CD4-positive, alpha-beta T cell (primary cell): ENCODE results near the gene QSER1. TPM values are rescaled to one million over a fixed set of nuclear protein-coding genes. Genes with fewer than 3 reads are reported as not detected.
A peak's percentile ranks its signal among the peaks of the same experiment; 100 is the strongest.
"Not testable (repeated sequence)": the region's sequence is repeated elsewhere in the genome, so short reads cannot be mapped to it uniquely, and the experiment has no call there.

Experiments
- ATAC-seq: fragments of 200-7000 bp; cut with Tn5 transposase; one replicate; pipeline ENCODE4 v1.10.0; 2022; ENCODE audit warnings: mild to moderate bottlenecking; ENCODE audit not compliant: poor library complexity
- CTCF ChIA-PET: fragments of 350-600 bp; sonication (Branson Sonifier 250); formaldehyde crosslinking; loops from one replicate; lab custom pipeline; 2021; ENCODE audit warnings: antibody characterized with exemption, inconsistent platforms; lab: Charles Lee
- POLR2A ChIA-PET: fragments of 350-600 bp; sonication (Branson Sonifier 250); formaldehyde crosslinking; loops from one replicate; lab custom pipeline; 2021; ENCODE audit warnings: antibody characterized with exemption, inconsistent platforms; lab: Charles Lee
- DNase-seq, 14 experiments: peaks; one replicate each; pipeline ENCODE4 v3.0.0-alpha.2; 2013 to 2020; ENCODE audit warnings: mixed read lengths in 2 of 14
- H3K27ac ChIP-seq, 2 donors: one replicate each; pipeline versions ENCODE4 v1.5.1 to v1.7.0; 2013; ENCODE audit warnings: low read length in 2 of 2, low read depth in 1 of 2, mild to moderate bottlenecking in 1 of 2
- H3K27me3 ChIP-seq, 2 experiments: 1 replicate in 1 of 2; 2 replicates in 1 of 2; pipeline versions ENCODE4 v1.6.1 to v1.7.0; 2013; ENCODE audit warnings: low read length in 2 of 2, control low read depth in 1 of 2, mild to moderate bottlenecking in 1 of 2, moderate library complexity in 1 of 2; ENCODE audit not compliant: insufficient read depth in 2 of 2, control insufficient read depth in 1 of 2
- H3K36me3 ChIP-seq: one replicate; pipeline ENCODE4 v1.6.1; 2013; ENCODE audit warnings: low read length, control low read depth; ENCODE audit not compliant: insufficient read depth
- H3K4me1 ChIP-seq: one replicate; pipeline ENCODE4 v1.6.1; 2013; ENCODE audit warnings: low read length, control low read depth; ENCODE audit not compliant: insufficient read depth
- H3K4me3 ChIP-seq: one replicate; pipeline ENCODE4 v1.5.1; 2013; ENCODE audit warnings: mild to moderate bottlenecking, low read length, moderate library complexity
- H3K9me3 ChIP-seq, 2 experiments: 1 replicate in 1 of 2; 2 replicates in 1 of 2; pipeline versions ENCODE4 v1.6.1 to v1.7.0; 2013; ENCODE audit warnings: low read length in 2 of 2, mild to moderate bottlenecking in 2 of 2, control low read depth in 1 of 2, moderate library complexity in 1 of 2; ENCODE audit not compliant: control insufficient read depth in 1 of 2, insufficient read depth in 1 of 2
- H3K27ac Mint-ChIP-seq: one replicate; pipeline ENCODE4 v1.8.0; 2020; ENCODE audit warnings: mixed read lengths
- H3K27me3 Mint-ChIP-seq: one replicate; pipeline ENCODE4 v1.8.0; 2021; ENCODE audit warnings: mixed read lengths
- H3K36me3 Mint-ChIP-seq: one replicate; pipeline ENCODE4 v1.8.0; 2021; ENCODE audit warnings: low read depth, mixed read lengths
- H3K4me1 Mint-ChIP-seq: one replicate; pipeline ENCODE4 v1.8.0; 2021; ENCODE audit warnings: low read depth, mixed read lengths
- H3K4me3 Mint-ChIP-seq: one replicate; pipeline ENCODE4 v1.8.0; 2020; ENCODE audit warnings: mild to moderate bottlenecking, mixed read lengths
- H3K9me3 Mint-ChIP-seq: one replicate; pipeline ENCODE4 v1.8.0; 2020; ENCODE audit warnings: mixed read lengths
- intact Hi-C, 2 experiments: fragments of 100-400 bp; cut with DNase I in 1 of 2; cut with micrococcal nuclease in 1 of 2; formaldehyde crosslinking; loops; one replicate each; pipeline versions ENCODE4 v1.15.1 to v1.9.0; 2023 to 2025; cut with DNase I, micrococcal nuclease
- total RNA-seq, 174 experiments: library from RNA in 2 of 174; stranded (reverse) in 2 of 174; gene quantifications; one replicate each; pipeline ENCODE4 v1.2.3 and lab custom pipeline; 2021 to 2026
- TF ChIP-seq, protein P1 (sequence below): fragments of 200-600 bp; IDR thresholded peaks from one replicate; pipeline ENCODE4 v1.8.0; 2022; ENCODE audit warnings: antibody characterized with exemption, mild to moderate bottlenecking

Gene QSER1
- total RNA-seq, 2 experiments from 2014 or later: 9.0 to 10.1 TPM

DNA sequence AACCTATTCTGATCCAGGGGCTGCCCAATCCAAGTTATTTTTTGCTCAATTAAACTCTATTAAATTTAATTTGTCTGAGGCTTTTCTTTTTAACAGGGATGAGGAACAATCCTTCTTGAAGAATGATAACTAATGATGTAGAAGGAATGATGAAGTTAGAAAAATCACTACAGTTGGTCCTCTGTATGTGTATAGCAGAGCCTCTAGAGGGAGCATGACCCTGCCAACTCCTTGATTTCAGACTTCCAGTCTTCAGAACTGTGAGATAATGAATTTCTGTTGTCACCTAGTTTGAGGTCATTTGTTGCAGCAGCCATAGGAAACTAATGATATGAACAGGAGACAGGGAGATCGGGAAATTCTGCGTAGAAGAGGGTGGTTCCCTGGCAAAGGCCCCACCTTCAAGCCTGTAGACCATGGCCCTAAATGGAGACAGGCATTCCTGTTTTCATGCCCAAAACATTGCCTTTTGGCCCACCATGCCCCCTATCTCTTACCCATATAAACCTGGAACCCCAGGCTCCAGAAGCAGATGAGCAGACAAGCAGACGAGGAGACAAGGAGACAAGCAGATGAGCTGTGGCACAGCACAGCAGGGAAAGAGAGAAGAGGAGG is 7.7 kb upstream of the QSER1 start:
- H3K4me1 ChIP-seq: no peaks in the 10 kb centered on the region
- H3K27me3 ChIP-seq: no peaks in the 10 kb centered on the region
- no peak overlapping the region for H3K27ac Mint-ChIP-seq
- no peaks in the 10 kb centered on the region for H3K9me3 Mint-ChIP-seq
- no peaks in the 10 kb centered on the region for H3K36me3 Mint-ChIP-seq
- H3K4me3 Mint-ChIP-seq: no peak overlapping the region
- intact Hi-C loops: loop anchor here (5.0 to 10.0 kb wide), 3 partner anchors 180 to 450 kb away; no protein-coding TSS in a partner anchor
- H3K27me3 Mint-ChIP-seq: no peaks in the 10 kb centered on the region
- H3K9me3 ChIP-seq: peaks cover 0 to 12% of the 10 kb centered on the region in 2 experiments
- ChIA-PET POLR2A (no interaction called here), CTCF (no interaction called here)
- ATAC-seq: peak; percentile 52
- H3K4me3 ChIP-seq: no peak overlapping the region
- H3K4me1 Mint-ChIP-seq: no peaks in the 10 kb centered on the region
- H3K27ac ChIP-seq: no peak overlapping the region
- peak in 3 of 14 experiments; percentile 13 to 34 (median 33) for DNase-seq
- H3K36me3 ChIP-seq: no peaks in the 10 kb centered on the region
- TF ChIP-seq, protein P1, sequence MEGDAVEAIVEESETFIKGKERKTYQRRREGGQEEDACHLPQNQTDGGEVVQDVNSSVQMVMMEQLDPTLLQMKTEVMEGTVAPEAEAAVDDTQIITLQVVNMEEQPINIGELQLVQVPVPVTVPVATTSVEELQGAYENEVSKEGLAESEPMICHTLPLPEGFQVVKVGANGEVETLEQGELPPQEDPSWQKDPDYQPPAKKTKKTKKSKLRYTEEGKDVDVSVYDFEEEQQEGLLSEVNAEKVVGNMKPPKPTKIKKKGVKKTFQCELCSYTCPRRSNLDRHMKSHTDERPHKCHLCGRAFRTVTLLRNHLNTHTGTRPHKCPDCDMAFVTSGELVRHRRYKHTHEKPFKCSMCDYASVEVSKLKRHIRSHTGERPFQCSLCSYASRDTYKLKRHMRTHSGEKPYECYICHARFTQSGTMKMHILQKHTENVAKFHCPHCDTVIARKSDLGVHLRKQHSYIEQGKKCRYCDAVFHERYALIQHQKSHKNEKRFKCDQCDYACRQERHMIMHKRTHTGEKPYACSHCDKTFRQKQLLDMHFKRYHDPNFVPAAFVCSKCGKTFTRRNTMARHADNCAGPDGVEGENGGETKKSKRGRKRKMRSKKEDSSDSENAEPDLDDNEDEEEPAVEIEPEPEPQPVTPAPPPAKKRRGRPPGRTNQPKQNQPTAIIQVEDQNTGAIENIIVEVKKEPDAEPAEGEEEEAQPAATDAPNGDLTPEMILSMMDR: peak; percentile 47

DNA sequence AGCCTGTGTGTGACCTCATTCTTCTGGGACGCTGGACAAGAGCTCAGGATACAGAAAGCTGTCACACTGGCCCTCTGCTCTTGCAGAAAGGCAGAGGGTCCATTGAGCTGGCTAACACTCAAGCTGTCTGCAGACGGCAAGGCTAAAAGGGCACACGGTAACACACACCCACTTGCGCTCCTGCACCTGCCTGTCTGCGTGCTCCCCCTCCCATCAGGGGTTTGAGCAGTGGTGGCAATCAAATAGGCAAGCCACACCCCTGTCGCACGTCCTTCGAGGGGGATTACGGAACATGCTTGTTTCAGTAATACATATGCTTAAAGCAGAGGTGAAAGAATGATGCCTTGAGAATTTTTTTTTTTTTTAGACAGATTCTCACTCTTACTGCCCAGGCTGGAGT is 7.1 kb upstream of the QSER1 start:
- no peak overlapping the region for H3K4me3 ChIP-seq
- ChIA-PET CTCF (no interaction called here), POLR2A (no interaction called here)
- H3K27me3 ChIP-seq: no peaks in the 10 kb centered on the region
- H3K4me3 Mint-ChIP-seq: no peak overlapping the region
- no peaks in the 10 kb centered on the region for H3K36me3 ChIP-seq
- peaks cover 0 to 12% of the 10 kb centered on the region in 2 experiments for H3K9me3 ChIP-seq
- no peaks in the 10 kb centered on the region for H3K27me3 Mint-ChIP-seq
- ATAC-seq (no peak), DNase-seq (no peak)
- intact Hi-C loops: loop anchor here (5.0 to 10.0 kb wide), 3 partner anchors 179 to 449 kb away; no protein-coding TSS in a partner anchor
- H3K27ac ChIP-seq: no peak overlapping the region
- no peaks in the 10 kb centered on the region for H3K9me3 Mint-ChIP-seq
- TF ChIP-seq, protein P1: no peak
- no peaks in the 10 kb centered on the region for H3K4me1 ChIP-seq
- no peaks in the 10 kb centered on the region for H3K36me3 Mint-ChIP-seq
- no peaks in the 10 kb centered on the region for H3K4me1 Mint-ChIP-seq
- no peak overlapping the region for H3K27ac Mint-ChIP-seq

DNA sequence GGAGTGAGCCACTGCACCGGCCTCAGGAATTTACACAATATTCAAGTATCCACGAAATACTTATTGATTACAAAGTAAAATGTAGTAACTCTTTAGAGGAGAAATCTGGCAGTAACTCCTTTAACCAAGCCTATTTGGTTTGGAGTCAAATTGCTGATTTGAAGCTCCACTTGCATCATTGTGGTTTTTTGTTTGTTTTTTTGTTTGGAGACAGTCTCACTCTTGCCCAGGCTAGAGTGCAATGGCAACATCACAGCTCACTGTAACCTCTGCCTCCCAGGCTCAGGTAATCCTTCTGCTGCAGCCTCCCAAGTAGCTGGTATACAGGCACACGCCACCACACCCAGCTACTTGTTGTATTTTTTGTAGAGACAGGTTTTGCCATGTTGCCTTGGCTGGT is 6.4 kb upstream of the QSER1 start:
- H3K9me3 ChIP-seq: peaks cover 0 to 12% of the 10 kb centered on the region in 2 experiments
- DNase-seq (no peak), ATAC-seq (no peak)
- no peaks in the 10 kb centered on the region for H3K27me3 ChIP-seq
- no peak overlapping the region for H3K27ac Mint-ChIP-seq
- H3K4me3 ChIP-seq: no peak overlapping the region
- no peaks in the 10 kb centered on the region for H3K36me3 ChIP-seq
- ChIA-PET POLR2A (no interaction called here), CTCF (no interaction called here)
- no peaks in the 10 kb centered on the region for H3K9me3 Mint-ChIP-seq
- H3K4me1 Mint-ChIP-seq: no peaks in the 10 kb centered on the region
- no peak overlapping the region for H3K4me3 Mint-ChIP-seq
- TF ChIP-seq, protein P1: no peak
- no peaks in the 10 kb centered on the region for H3K4me1 ChIP-seq
- H3K36me3 Mint-ChIP-seq: no peaks in the 10 kb centered on the region
- intact Hi-C loops: loop anchor here (5.0 to 10.0 kb wide), 3 partner anchors 179 to 449 kb away; no protein-coding TSS in a partner anchor
- no peak overlapping the region for H3K27ac ChIP-seq
- H3K27me3 Mint-ChIP-seq: no peaks in the 10 kb centered on the region

DNA sequence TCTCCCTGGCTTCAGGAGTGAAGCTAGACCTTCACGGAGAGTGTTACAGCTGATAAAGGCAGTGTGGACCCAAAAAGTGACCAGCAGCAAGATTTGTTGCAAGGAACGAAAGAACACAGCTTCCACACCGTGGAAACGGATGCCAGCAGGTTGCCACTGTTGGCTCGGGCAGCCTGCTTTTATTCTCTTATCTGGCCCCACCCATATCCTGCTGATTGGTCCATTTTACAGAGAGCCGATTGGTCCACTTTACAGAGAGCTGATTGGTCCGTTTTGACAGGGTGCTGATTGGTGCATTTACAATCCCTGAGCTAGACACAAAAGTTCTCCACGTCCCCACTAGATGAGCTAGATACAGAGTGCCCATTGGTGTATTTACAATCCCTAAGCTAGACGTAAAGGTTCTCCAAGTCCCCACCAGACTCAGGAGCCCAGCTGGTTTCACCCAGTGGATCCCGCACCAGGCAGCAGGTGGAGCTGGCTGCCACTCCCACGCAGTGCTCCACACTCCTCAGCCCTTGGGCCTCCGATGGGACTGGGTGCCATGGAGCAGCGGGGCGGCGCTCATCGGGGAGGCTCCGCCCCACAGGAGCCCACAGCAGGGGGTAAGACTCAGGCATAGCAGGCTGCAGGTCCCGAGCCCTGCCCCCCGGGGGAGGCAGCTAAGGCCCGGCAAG is 4.8 kb upstream of the QSER1 start:
- peaks cover 0 to 12% of the 10 kb centered on the region in 2 experiments for H3K9me3 ChIP-seq
- H3K27me3 ChIP-seq, DNase-seq, H3K4me3 Mint-ChIP-seq, ATAC-seq, H3K36me3 ChIP-seq, CTCF ChIA-PET, H3K27ac ChIP-seq, H3K4me1 Mint-ChIP-seq, H3K36me3 Mint-ChIP-seq, H3K27me3 Mint-ChIP-seq, H3K4me1 ChIP-seq, H3K9me3 Mint-ChIP-seq, POLR2A ChIA-PET, H3K27ac Mint-ChIP-seq, H3K4me3 ChIP-seq: not testable (repeated sequence)
- intact Hi-C loops: loop anchor here (5.0 to 10.0 kb wide), 3 partner anchors 177 to 447 kb away; no protein-coding TSS in a partner anchor

DNA sequence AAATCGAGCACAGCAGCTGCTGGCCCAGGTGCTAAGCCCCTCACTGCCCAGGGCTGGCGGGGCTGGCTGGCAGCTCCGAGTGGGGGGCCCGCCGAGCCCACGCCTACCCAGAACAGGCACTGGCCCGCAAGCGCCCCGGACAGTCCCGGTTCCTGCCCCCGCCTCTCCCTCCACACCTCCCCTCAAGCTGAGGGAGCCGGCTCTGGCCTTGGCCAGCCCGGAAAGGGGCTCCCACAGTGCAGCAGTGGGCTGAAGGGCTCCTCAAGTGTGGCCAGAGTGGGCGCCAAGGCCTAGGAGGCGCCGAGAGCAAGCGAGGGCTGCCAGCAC is 4.3 kb upstream of the QSER1 start:
- H3K9me3 ChIP-seq: peaks cover 0 to 12% of the 10 kb centered on the region in 2 experiments
- POLR2A ChIA-PET, H3K27ac Mint-ChIP-seq, DNase-seq, H3K36me3 ChIP-seq, H3K27ac ChIP-seq, H3K27me3 ChIP-seq, H3K4me3 Mint-ChIP-seq, H3K27me3 Mint-ChIP-seq, H3K4me1 Mint-ChIP-seq, H3K4me3 ChIP-seq, CTCF ChIA-PET, H3K4me1 ChIP-seq, H3K36me3 Mint-ChIP-seq, ATAC-seq, H3K9me3 Mint-ChIP-seq: not testable (repeated sequence)
- intact Hi-C loops: loop anchor here (5.0 to 10.0 kb wide), 3 partner anchors 176 to 446 kb away; no protein-coding TSS in a partner anchor
